ENCODE results near the gene LRRC8D. TPM values are rescaled to one million over a fixed set of nuclear protein-coding genes. Genes with fewer than 3 reads are reported as not detected.

The LRRC8D gene
- total and polyA plus RNA-seq, 9 of the 15 experiments (the other 6 are each of a cell fraction or from before 2014, with no cell fraction given): 3.4 to 53.9 (median 15.9) TPM

DNA sequence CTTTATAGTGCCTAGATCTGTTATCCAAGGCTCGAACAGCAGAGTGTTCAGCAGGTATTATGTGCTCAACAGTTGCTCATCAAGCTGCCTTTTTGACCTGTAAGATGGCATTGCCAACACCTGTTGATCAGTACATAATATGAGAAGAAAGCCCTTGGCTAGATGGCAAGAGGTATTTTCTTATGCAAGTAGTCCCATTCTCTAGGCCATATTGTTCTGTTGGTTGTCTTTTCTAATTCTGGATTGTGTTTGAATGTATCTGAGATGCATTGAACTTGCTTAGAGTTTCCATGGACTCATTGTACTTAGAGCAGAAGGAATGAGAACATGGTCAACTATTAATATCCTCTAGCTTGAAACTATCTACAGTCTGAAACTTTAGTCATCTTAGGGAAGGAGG lies 57.4 kb downstream of the LRRC8D start:
- Histone ChIP-seq H3K4me2 (ENCODE audit: insufficient read depth, low read length) (peak overlapping the region; percentile 53), H3K9me1 (ENCODE audit: control insufficient read depth, insufficient read depth, low read length) (no peaks in the 10 kb centered on the region), H3K79me2 (ENCODE audit: control insufficient read depth, insufficient read depth, low read length) (peaks cover 85% of the 10 kb centered on the region), H4K20me1 (replicated peaks; ENCODE audit: control insufficient read depth, insufficient read depth, low read length) (no peaks in the 10 kb centered on the region), H3K9ac (ENCODE audit: insufficient read depth in 1 of 2, low read depth in 2 of 2, low read length in 2 of 2) (0 out of 4 replicates have a peak overlapping the region, but pooled peaks of 1 of the 2 experiments have one; percentile 18), H3K27me3 (ENCODE audit: control insufficient read depth in 2 of 2, insufficient read depth in 2 of 2, low read length in 2 of 2) (no peaks in the 10 kb centered on the region), H3K27ac (ENCODE audit: extremely low read depth, low read depth, low read length) (peak overlapping the region; percentile 19), H2AFZ (ENCODE audit: low read depth, low read length) (no peak overlapping the region), H3K4me1 (replicated peaks in 1 of 2; ENCODE audit: control insufficient read depth in 2 of 2, insufficient read depth in 2 of 2, low read length in 2 of 2) (peaks cover 16 to 52% of the 10 kb centered on the region in 2 experiments), H3K4me3 (no peak overlapping the region), H3K9me3 (replicated peaks; ENCODE audit: control insufficient read depth, insufficient read depth, low read depth, low read length) (peaks cover 12% of the 10 kb centered on the region), H3K36me3 (ENCODE audit: control insufficient read depth, insufficient read depth, low read length) (peaks cover 28% of the 10 kb centered on the region)
- WGBS (ENCODE audit: insufficient coverage, low coverage, missing lambda C conversion rate): 19% methylated on average over 1 of the region's 1 CpG
- ChIA-PET CTCF (ENCODE audit: low intra/inter-chr PET ratio) (no interaction called here), POLR2A (interaction anchor here (0.9 to 1.3 kb wide), 3 partner anchors 10 to 23 kb away, joined by 3 to 4 read pairs (median 3); no protein-coding TSS in a partner anchor)
- DNase-seq (ENCODE audit: extremely low read depth in 1 of 4, low spot score in 3 of 4) (no peak), ATAC-seq (peak; percentile 6; the same call in 2 of the 3 replicates), FAIRE-seq (peak; percentile 32)
- TF ChIP-seq FOXO4 (CRISPR knock-in tag; IDR thresholded peaks at IDR 0.05) (no peak), RB1 (IDR thresholded peaks at IDR 0.05; ENCODE audit: low read depth) (no peak), OTX1 (CRISPR knock-in tag; IDR thresholded peaks at IDR 0.05) (no peak), ETV6 (IDR thresholded peaks at IDR 0.05; ENCODE audit: borderline replicate concordance in 1 of 2, low read depth in 2 of 2, low read length in 1 of 2) (no peak), ETV6 (CRISPR knock-in tag; IDR thresholded peaks at IDR 0.05; ENCODE audit: borderline replicate concordance) (no peak), ETV5 (CRISPR knock-in tag; IDR thresholded peaks at IDR 0.05; ENCODE audit: low read depth) (no peak), ZNF354B (CRISPR knock-in tag; IDR thresholded peaks at IDR 0.05) (no peak), ZNF175 (CRISPR knock-in tag; IDR thresholded peaks at IDR 0.05; ENCODE audit: low read depth) (no peak), ZNF146 (CRISPR knock-in tag; IDR thresholded peaks at IDR 0.05; ENCODE audit: unreplicated experiment) (no peak), EGR1 (conservative IDR thresholded peaks at IDR 0.05) (no peak)
- TF ChIP-seq, protein P1, sequence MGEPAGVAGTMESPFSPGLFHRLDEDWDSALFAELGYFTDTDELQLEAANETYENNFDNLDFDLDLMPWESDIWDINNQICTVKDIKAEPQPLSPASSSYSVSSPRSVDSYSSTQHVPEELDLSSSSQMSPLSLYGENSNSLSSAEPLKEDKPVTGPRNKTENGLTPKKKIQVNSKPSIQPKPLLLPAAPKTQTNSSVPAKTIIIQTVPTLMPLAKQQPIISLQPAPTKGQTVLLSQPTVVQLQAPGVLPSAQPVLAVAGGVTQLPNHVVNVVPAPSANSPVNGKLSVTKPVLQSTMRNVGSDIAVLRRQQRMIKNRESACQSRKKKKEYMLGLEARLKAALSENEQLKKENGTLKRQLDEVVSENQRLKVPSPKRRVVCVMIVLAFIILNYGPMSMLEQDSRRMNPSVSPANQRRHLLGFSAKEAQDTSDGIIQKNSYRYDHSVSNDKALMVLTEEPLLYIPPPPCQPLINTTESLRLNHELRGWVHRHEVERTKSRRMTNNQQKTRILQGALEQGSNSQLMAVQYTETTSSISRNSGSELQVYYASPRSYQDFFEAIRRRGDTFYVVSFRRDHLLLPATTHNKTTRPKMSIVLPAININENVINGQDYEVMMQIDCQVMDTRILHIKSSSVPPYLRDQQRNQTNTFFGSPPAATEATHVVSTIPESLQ (CRISPR knock-in tag; IDR thresholded peaks at IDR 0.05): no peak
- TF ChIP-seq, protein P2, sequence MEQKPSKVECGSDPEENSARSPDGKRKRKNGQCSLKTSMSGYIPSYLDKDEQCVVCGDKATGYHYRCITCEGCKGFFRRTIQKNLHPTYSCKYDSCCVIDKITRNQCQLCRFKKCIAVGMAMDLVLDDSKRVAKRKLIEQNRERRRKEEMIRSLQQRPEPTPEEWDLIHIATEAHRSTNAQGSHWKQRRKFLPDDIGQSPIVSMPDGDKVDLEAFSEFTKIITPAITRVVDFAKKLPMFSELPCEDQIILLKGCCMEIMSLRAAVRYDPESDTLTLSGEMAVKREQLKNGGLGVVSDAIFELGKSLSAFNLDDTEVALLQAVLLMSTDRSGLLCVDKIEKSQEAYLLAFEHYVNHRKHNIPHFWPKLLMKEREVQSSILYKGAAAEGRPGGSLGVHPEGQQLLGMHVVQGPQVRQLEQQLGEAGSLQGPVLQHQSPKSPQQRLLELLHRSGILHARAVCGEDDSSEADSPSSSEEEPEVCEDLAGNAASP (IDR thresholded peaks at IDR 0.05): no peak
- in situ Hi-C loops (cut with MboI) (no loop called here), intact Hi-C loops (cut with micrococcal nuclease) (loop anchor here (2.0 kb wide), 1 partner anchor 19 kb away; no protein-coding TSS in a partner anchor)
- no TSS peak for BruUV-seq (replicated peaks)
